ENCODE measurements around the gene KRTAP10-7. TPM values are rescaled to one million over a fixed set of nuclear protein-coding genes. Genes with fewer than 3 reads are reported as not detected.

KRTAP10-7 gene
- total RNA-seq, 2 donors from 2014 or later: not detected

DNA sequence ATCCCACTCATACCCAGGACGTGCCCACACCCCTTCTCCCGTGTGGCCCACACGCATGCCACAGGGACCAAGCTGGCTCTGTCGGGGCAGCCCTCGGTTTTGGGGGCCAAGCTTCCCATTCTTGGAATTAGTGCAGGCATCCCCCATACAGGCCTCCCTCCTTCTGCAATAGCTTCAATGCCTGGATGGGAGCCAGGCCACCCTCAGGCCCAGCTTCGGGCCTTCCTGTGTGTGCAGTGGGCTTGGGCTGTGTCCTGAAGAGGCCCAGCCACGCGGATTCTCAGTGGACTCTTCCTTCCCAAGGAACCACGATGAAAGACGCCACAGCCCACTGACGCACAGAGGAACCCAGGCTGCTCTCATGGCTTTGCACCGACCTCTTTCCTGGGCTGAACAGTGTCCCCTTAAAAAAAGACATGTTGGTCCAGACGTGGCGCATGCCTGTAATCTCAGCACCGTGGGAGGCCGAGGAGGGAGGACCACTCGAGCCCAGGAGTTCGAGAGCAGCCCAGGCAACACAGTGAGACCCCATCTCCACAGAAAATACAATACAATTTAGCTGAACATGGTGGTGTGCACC, 49.2 kb downstream of the KRTAP10-7 start:
- intact Hi-C loops (cut with DNase I): no loop called here
- ATAC-seq (no peak), DNase-seq (no peak)
- no peak overlapping the region for H3K4me3 ChIP-seq
- H3K4me1 ChIP-seq: no peaks in the 10 kb centered on the region
- no peaks in the 10 kb centered on the region for H3K36me3 ChIP-seq (replicated peaks in 1 of 2; ENCODE audit: insufficient read depth in 1 of 2, low read depth in 2 of 2)
- H3K27me3 ChIP-seq: no peaks in the 10 kb centered on the region
- 72 to 81% methylated on average over 14 to 18 of the region's 18 CpGs for WGBS, 2 donors
- no peaks in the 10 kb centered on the region for H3K9me3 ChIP-seq
- TF ChIP-seq POLR2A (IDR thresholded peaks at IDR 0.05): no peak
- TF ChIP-seq, protein P1, sequence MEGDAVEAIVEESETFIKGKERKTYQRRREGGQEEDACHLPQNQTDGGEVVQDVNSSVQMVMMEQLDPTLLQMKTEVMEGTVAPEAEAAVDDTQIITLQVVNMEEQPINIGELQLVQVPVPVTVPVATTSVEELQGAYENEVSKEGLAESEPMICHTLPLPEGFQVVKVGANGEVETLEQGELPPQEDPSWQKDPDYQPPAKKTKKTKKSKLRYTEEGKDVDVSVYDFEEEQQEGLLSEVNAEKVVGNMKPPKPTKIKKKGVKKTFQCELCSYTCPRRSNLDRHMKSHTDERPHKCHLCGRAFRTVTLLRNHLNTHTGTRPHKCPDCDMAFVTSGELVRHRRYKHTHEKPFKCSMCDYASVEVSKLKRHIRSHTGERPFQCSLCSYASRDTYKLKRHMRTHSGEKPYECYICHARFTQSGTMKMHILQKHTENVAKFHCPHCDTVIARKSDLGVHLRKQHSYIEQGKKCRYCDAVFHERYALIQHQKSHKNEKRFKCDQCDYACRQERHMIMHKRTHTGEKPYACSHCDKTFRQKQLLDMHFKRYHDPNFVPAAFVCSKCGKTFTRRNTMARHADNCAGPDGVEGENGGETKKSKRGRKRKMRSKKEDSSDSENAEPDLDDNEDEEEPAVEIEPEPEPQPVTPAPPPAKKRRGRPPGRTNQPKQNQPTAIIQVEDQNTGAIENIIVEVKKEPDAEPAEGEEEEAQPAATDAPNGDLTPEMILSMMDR (IDR thresholded peaks at IDR 0.05): no peak
- H3K27ac ChIP-seq: no peak overlapping the region

DNA sequence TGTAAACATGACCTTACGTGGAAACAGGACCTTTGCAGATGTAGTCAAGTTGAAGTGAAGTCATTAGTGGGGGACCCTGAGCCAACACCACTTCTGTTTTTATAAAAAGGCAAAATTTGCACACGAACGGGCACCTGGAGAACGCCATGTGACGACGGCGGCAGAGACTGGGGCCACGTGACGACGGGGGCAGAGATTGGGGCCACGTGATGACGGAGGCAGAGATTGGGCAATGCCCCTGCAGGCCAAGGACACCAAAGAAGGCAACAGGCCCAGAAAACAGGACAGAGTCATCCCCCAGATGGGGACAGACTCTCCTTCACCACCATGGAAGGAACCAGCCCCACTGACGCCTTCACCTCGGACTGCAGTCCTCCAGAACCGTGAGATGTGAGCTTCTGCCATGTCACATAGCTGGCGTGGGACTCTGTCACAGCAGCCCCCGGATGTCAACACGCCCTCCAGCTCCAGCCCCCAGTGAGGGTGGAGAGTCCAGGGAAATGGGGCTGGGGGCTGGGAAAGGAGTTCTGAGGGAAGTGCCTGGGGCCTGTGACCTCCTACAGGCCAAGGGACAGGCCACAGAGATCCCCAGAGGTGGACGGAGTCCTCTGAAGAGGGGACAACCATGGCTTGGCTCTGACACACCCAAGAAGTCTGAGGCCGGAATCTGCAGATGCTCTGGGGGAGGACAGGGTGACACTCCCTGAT, 50.0 kb downstream of the KRTAP10-7 start:
- Histone ChIP-seq H3K36me3 (replicated peaks in 1 of 2; ENCODE audit: insufficient read depth in 1 of 2, low read depth in 2 of 2) (no peaks in the 10 kb centered on the region), H3K4me1 (no peaks in the 10 kb centered on the region), H3K9me3 (no peaks in the 10 kb centered on the region), H3K27me3 (no peaks in the 10 kb centered on the region), H3K27ac (no peak overlapping the region), H3K4me3 (no peak overlapping the region)
- intact Hi-C loops (cut with DNase I): no loop called here
- 73 to 74% methylated on average over 19 to 20 of the region's 20 CpGs for WGBS, 2 donors
- TF ChIP-seq, protein P1 (IDR thresholded peaks at IDR 0.05): no peak
- no peak for TF ChIP-seq POLR2A (IDR thresholded peaks at IDR 0.05)
- ATAC-seq (no peak), DNase-seq (no peak)

- 73 to 76% methylated on average over 10 to 12 of the region's 12 CpGs for WGBS, 2 donors
- ATAC-seq (no peak), DNase-seq (no peak)
- no peaks in the 10 kb centered on the region for H3K4me1 ChIP-seq
- H3K27ac ChIP-seq: no peak overlapping the region
- H3K9me3 ChIP-seq: peaks cover 0 to 2% (median 0%) of the 10 kb centered on the region in 3 donors
- H3K27me3 ChIP-seq: no peaks in the 10 kb centered on the region
- H3K36me3 ChIP-seq (replicated peaks in 1 of 2; ENCODE audit: insufficient read depth in 1 of 2, low read depth in 2 of 2): no peaks in the 10 kb centered on the region
- TF ChIP-seq, protein P1 (IDR thresholded peaks at IDR 0.05): no peak
- no peak for TF ChIP-seq POLR2A (IDR thresholded peaks at IDR 0.05)
- intact Hi-C loops (cut with DNase I): no loop called here
- no peak overlapping the region for H3K4me3 ChIP-seq
These were observed 50.7 kb downstream of the KRTAP10-7 start for GRCh38 chr21:44650973-44651675.

Other genes starting within 250 kb of the KRTAP10-7 start
- gene TRPM2, start 247.0 kb upstream of the KRTAP10-7 start, total RNA-seq: 1 to 10 TPM; 2.1 to 2.3 TPM
- gene LRRC3, start 145.1 kb upstream of the KRTAP10-7 start, total RNA-seq: 1 to 10 TPM in 1 of 2 donors, under 1 TPM in 1; 0.33 to 1.0 TPM
- not detected for gene KRTAP10-1, start 60.4 kb upstream of the KRTAP10-7 start, total RNA-seq
- not detected for gene KRTAP10-2, start 49.1 kb upstream of the KRTAP10-7 start, total RNA-seq
- not detected for gene KRTAP10-3, start 41.8 kb upstream of the KRTAP10-7 start, total RNA-seq
- gene KRTAP10-4, start 26.9 kb upstream of the KRTAP10-7 start, total RNA-seq: not detected
- not detected for gene KRTAP10-5, start 20.0 kb upstream of the KRTAP10-7 start, total RNA-seq
- gene KRTAP10-6, start 8.1 kb upstream of the KRTAP10-7 start, total RNA-seq: not detected
- not detected for gene KRTAP10-8, start 11.5 kb downstream of the KRTAP10-7 start, total RNA-seq
- not detected for gene KRTAP10-9, start 26.5 kb downstream of the KRTAP10-7 start, total RNA-seq
- gene KRTAP10-10, start 36.8 kb downstream of the KRTAP10-7 start, total RNA-seq: not detected
- not detected for gene KRTAP10-11, start 45.8 kb downstream of the KRTAP10-7 start, total RNA-seq
- not detected for gene KRTAP12-4, start 54.1 kb downstream of the KRTAP10-7 start, total RNA-seq
- not detected for gene KRTAP12-3, start 57.3 kb downstream of the KRTAP10-7 start, total RNA-seq
- gene KRTAP12-2, start 66.3 kb downstream of the KRTAP10-7 start, total RNA-seq: not detected
- not detected for gene KRTAP12-1, start 81.6 kb downstream of the KRTAP10-7 start, total RNA-seq
- not detected for gene KRTAP10-12, start 96.6 kb downstream of the KRTAP10-7 start, total RNA-seq
- under 1 TPM in 1 of 2 donors, not detected in 1; 0.52 TPM for gene TSPEAR, start 111.0 kb downstream of the KRTAP10-7 start, total RNA-seq
- gene UBE2G2, start 201.2 kb downstream of the KRTAP10-7 start, total RNA-seq: 10 to 100 TPM; 61.7 to 64.3 TPM
- gene SUMO3, start 217.5 kb downstream of the KRTAP10-7 start, total RNA-seq: 10 to 100 TPM; 20.4 to 33.2 TPM